GM19238 (cell line): ENCODE results near the gene OGDHL.
"Not testable (repeated sequence)": the region's sequence is repeated elsewhere in the genome, so short reads cannot be mapped to it uniquely, and the experiment has no call there.

ENCODE experiments used
- DNase-seq: peaks from one replicate; pipeline ENCODE4 v3.0.0; 2011; ENCODE audit warnings: low spot score; ENCODE audit not compliant: insufficient read length

OGDHL gene

GRCh38 chr10:49761789-49762565 lies at the start of gene OGDHL:
Gene OGDHL, minus strand, starts transcription at chr10:49762323. Its CDS starts 3,731 bp downstream, at chr10:49758592.
- DNase-seq = peak; percentile 37

DNA sequence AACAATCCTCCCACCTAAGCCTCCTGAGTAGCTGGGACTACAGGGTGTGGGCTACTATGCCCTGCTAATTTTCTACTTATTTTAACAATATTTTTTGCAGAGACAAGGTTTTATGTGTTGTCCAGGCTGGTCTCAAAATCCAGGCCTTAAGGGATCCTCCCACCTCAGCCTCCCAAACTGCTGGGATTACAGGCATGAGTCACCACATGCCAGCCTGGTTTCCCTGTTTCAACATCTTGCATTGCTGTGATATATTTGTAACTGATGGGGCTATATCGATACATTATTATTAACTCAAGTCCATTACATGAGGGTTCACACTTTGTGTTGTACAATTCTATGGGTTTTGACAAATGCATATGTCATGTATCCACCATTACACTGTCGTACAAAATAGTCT lies 41.9 kb upstream of the OGDHL start:
- no peak for DNase-seq

DNA sequence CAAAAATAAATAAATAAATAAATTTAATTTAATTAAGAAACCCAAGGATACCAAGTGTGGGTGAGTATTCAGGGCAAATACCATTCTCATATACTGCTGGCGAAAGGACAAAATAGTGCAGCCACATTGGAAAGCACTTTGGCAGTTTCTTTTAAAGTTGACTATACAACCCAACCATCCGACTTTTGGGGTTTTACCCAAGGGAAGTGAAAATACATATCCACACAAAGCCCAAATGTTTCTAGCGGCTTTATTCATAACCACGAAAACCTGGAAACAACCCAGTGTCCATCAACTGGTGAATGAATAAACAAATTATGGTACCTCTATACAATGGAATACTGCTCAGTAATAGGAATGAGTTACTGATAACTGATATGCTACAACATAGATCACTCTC lies 36.2 kb upstream of the OGDHL start:
- no peak for DNase-seq

DNA sequence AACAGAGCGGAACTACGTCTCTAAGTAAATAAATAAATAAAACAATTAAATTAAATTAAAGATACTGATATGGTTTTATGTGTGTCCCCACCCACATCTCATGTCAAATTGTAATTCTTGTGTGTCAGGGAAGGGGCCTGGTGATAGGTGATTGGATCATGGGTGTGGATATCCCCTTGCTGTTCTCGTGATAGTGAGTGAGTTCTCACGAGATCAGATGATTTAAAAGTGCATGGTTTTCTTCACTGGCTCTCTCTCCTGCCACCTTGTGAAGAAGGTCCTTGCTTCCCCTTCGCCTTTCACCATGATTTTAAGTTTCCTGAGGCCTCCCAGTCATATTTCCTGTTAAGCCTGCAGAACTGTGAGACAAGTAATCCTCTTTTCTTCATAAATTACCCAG lies 29.0 kb upstream of the OGDHL start:
- DNase-seq = no peak

- DNase-seq = no peak
Observed at GRCh38 chr10:49784681-49785080, 22.6 kb upstream of the OGDHL start.

- no peak for DNase-seq
Observed at GRCh38 chr10:49783645-49784044, 21.5 kb upstream of the OGDHL start.

GRCh38 chr10:49781247-49781646 lies 19.1 kb upstream of the OGDHL start:
- no peak for DNase-seq

DNA sequence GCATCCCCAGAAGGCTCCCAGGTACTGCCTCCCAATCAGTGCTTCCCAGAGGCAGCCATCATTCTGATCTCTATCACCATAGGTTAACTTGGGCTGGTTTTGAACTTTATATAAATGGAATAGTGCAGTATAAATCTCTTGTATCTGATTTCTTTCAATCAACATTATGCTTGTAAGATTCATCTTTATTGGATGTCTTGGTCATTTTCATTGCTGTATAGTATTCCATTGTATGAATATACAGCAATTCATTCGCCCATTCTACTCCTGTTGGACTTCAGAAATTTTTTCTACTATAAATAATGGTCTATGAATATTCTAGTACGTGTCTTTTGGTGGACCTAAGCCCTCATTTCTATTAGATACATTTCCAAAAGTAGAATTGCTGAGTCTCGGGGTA lies 16.1 kb upstream of the OGDHL start:
- DNase-seq = no peak

GRCh38 chr10:49776851-49777250 lies 14.7 kb upstream of the OGDHL start:
- DNase-seq = no peak

GRCh38 chr10:49775014-49775413 lies 12.9 kb upstream of the OGDHL start:
- DNase-seq = no peak

- not testable (repeated sequence) for DNase-seq
Observed at GRCh38 chr10:49772944-49773343, 10.8 kb upstream of the OGDHL start.

DNA sequence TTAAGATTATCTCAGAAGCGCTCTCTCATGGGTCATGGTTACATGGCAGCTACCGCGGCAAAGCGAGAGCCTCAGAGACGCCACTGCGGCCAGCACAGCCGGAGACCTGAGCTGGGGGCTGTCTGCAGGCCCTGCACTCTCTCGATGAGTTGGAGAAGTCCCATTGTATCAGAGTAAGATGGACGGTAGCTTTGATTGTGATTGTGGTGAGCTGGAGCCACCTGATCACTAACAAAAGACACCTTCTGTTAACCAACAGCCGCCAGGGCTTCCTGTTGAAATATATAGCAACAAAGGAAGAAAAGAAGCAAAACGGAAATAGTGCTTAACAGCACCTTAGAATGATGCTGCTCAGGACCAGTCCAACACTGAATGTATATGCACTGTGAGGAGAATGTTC lies 8.9 kb upstream of the OGDHL start:
- not testable (repeated sequence) for DNase-seq

GRCh38 chr10:49769692-49770091 lies 7.6 kb upstream of the OGDHL start:
- DNase-seq = no peak

GRCh38 chr10:49768731-49769130 lies 6.6 kb upstream of the OGDHL start:
- no peak for DNase-seq

DNA sequence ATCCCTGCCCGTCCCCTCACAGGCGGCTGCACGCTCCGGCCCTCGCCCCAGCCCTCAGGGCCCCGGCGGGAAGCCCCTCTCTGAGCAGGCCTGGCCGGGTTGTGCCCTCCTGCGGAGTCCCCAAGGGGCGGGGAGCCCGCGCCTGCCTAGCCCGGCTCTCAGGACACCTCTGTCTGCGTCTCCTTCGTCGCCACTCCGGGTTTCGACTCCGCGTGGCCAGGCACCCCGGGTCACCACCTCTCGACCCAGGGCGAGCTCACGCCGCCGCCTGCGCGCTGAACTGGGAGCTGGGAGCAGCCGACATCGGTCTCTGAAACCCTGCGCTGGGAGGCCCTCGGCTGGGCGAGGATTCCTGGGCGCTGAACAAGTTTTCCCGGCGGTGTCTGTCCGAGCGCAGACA lies 6.2 kb upstream of the OGDHL start:
- DNase-seq = no peak

- DNase-seq = no peak
Observed at GRCh38 chr10:49767752-49768151, 5.6 kb upstream of the OGDHL start.

- DNase-seq = no peak
Observed at GRCh38 chr10:49766484-49766883, 4.4 kb upstream of the OGDHL start.

GRCh38 chr10:49762566-49762877 lies 399 bp upstream of the OGDHL start:
- DNase-seq = no peak

DNA sequence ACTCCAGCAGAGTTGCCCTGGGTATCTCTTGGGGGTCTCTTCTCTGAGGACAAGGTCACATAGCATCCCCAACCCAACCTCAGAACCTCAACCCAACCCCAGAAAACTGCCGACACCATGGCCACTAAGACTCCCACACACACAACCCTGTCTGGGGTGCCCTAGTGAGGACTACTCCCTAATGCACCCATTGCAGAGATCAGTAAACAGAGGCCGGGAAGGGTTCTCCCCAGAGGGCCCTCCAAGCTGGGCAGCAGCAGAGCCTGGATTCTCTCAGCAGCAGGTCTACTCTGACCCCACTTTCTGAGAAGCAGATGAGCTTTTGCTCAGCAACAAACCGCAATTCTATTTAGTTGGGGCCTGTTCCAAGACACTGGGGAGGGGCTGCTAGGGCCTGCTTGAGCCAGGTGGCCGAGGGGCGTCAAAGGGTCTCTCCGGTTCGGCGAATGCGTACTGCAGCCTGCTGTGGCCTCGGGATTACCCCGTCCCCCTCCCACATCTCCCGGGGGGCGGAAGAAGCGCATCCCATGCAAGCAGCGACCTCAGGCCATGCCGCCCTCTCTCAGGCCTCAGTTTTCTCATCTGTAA lies 828 bp downstream of the OGDHL start:
- no peak for DNase-seq

- DNase-seq = no peak
Observed at GRCh38 chr10:49760789-49761188, 1.3 kb downstream of the OGDHL start.

GRCh38 chr10:49759787-49760551 lies 2.2 kb downstream of the OGDHL start:
- no peak for DNase-seq

DNA sequence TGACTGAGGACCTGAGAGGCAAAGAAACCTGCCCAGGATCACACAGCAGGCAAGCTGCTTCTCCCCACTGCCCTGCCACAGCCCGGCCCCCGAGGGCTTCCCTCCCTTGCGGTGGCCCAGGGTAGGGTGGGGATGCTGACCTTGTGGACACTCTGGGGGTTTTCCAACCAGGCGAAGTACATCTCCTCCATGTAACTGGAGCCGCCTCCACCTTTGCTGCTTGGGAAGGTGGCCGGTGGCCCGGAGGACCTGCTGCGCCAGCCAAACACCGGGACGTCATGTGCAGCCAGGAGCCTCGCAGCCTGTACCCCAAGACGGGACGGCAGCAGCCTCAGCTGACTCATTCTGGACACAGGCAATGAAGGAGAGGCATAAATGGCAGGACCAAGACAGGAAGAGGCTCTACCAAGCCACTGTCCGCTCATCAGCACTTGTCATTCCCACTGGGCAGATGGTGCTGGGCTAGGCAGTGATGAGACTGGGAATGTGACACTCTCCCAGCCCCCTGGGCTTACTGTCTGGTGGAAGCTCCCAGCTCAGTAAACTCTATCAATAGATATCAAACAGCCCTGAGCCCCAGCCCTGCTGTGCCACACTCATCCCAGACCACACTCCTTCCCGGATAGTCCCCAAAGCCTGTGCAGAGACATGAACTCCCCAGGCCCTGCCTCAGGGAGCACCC lies 3.7 kb downstream of the OGDHL start:
- no peak for DNase-seq
